Vagina (tissue), 2 donors: ENCODE data around the gene IL24. TPM values are rescaled to one million over a fixed set of nuclear protein-coding genes. Genes with fewer than 3 reads are reported as not detected.

Experiments
- DNase-seq, 2 donors: peaks; one replicate each; pipeline ENCODE4 v3.0.0-alpha.2; 2017; ENCODE audit errors: extremely low spot score in 2 of 2
- H3K27ac ChIP-seq: fragments of 200-600 bp; sonication (generic); one replicate; pipeline ENCODE4 v1.5.1; 2019
- H3K27me3 ChIP-seq: fragments of 200-600 bp; sonication (generic); one replicate; pipeline ENCODE4 v1.5.1; 2019
- H3K36me3 ChIP-seq, 2 donors: fragments of 200-600 bp; sonication (generic); one replicate each; pipeline ENCODE4 v1.5.1; 2017 to 2019
- H3K4me1 ChIP-seq: fragments of 200-600 bp; sonication (generic); one replicate; pipeline ENCODE4 v1.5.1; 2019
- H3K4me3 ChIP-seq, 2 donors: fragments of 200-600 bp; sonication (generic); 1 replicate in 1 of 2; 2 replicates in 1 of 2; pipeline ENCODE4 v1.5.1; 2016 to 2019
- H3K9me3 ChIP-seq: fragments of 200-600 bp; sonication (generic); one replicate; pipeline ENCODE4 v1.5.1; 2019
- POLR2A ChIP-seq, 2 donors: fragments of 450-650 bp; IDR thresholded peaks; one replicate each; pipeline ENCODE4 v1.6.1; 2017; ENCODE audit warnings: antibody characterized with exemption in 2 of 2, mild to moderate bottlenecking in 2 of 2, moderate library complexity in 2 of 2
- POLR2AphosphoS5 ChIP-seq, 2 donors: sonication (generic); formaldehyde crosslinking; IDR thresholded peaks; one replicate each; pipeline ENCODE4 v1.9.0; 2017; ENCODE audit warnings: antibody characterized with exemption in 2 of 2, mild to moderate bottlenecking in 2 of 2, low read depth in 1 of 2; ENCODE audit not compliant: insufficient read depth in 1 of 2
- intact Hi-C: fragments of 100-400 bp; cut with DNase I; formaldehyde crosslinking; loops from one replicate; pipeline ENCODE4 v1.15.1; 2023
- total RNA-seq: library from RNA; depleted of rRNA; stranded (reverse); fragments of >200 nt; gene quantifications from one replicate; pipeline ENCODE4 v1.2.3, GENCODE V29; 2016
- TF ChIP-seq, protein P1 (sequence below), 3 experiments: fragments of 450-650 bp in 2 of 3; fragments of 200-600 bp in 1 of 3; sonication (generic) in 1 of 3; IDR thresholded peaks; one replicate each; pipeline ENCODE4 v1.5.1; 2017 to 2019; ENCODE audit warnings: antibody characterized with exemption in 3 of 3, mild to moderate bottlenecking in 2 of 3, moderate library complexity in 2 of 3

Gene IL24
- total RNA-seq, 1 donor from 2014 or later, result 1.5 TPM

DNA sequence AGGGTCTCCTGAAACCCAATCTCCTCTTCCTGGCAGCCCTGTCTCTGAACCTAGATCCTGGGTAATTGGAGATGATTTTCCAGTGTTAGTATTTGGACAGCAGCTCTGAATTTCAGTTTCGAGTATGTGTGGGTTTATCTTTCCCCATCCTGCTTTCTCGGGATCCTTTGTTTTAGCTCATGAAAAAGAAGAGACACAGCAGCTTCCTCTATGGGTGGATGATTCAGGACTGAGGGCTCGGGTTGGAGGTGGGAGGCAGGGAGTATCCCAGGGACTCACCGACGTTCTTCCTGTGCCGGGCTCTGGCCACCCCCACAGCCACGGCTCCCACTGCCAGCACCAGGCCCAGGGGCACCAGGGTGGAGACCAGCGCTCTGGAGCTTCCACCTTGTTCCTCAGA, 34.9 kb downstream of the IL24 start:
- Histone ChIP-seq H3K4me3 (no peak overlapping the region), H3K36me3 (no peaks in the 10 kb centered on the region), H3K4me1 (no peaks in the 10 kb centered on the region), H3K9me3 (no peaks in the 10 kb centered on the region), H3K27me3 (no peaks in the 10 kb centered on the region), H3K27ac (no peak overlapping the region)
- no peak for DNase-seq
- intact Hi-C loops, result no loop called here
- TF ChIP-seq POLR2A (IDR thresholded peaks at IDR 0.05), result no peak
- no peak for TF ChIP-seq POLR2AphosphoS5 (IDR thresholded peaks at IDR 0.05; ENCODE audit: insufficient read depth in 1 of 2, low read depth in 1 of 2)
- TF ChIP-seq, protein P1, sequence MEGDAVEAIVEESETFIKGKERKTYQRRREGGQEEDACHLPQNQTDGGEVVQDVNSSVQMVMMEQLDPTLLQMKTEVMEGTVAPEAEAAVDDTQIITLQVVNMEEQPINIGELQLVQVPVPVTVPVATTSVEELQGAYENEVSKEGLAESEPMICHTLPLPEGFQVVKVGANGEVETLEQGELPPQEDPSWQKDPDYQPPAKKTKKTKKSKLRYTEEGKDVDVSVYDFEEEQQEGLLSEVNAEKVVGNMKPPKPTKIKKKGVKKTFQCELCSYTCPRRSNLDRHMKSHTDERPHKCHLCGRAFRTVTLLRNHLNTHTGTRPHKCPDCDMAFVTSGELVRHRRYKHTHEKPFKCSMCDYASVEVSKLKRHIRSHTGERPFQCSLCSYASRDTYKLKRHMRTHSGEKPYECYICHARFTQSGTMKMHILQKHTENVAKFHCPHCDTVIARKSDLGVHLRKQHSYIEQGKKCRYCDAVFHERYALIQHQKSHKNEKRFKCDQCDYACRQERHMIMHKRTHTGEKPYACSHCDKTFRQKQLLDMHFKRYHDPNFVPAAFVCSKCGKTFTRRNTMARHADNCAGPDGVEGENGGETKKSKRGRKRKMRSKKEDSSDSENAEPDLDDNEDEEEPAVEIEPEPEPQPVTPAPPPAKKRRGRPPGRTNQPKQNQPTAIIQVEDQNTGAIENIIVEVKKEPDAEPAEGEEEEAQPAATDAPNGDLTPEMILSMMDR (IDR thresholded peaks at IDR 0.05), result no peak

DNA sequence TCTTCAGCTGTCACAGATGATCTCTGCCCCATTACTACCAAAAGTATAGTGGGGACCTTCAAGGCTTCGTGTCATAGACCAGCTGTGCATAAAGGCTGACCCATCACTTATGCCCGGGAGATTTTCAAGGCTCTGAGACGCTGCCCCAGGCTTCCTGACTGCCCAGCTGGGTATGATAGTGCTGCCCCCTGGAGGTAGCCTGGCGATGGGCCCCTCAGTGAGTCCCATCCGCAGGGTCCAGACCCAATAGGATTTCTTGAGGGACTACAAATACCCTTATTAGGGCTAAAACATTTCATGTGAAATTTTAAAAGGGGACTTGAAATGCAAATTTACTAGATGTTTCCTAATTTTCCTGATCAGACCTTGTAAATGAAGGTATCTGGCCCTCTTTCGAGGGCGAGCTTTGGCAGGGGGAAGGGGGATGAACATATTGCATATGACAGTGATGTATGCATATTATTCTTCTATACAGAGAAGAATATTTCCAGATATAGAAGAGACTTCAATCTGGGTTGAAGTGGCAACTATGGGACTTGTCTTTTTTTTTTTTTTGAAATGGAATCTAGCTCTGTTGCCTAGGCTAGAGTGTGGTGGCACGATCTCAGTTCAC, 36.2 kb downstream of the IL24 start:
- TF ChIP-seq, protein P1 (IDR thresholded peaks at IDR 0.05), result peak in 1 of 3 experiments; percentile 7
- TF ChIP-seq POLR2AphosphoS5 (IDR thresholded peaks at IDR 0.05; ENCODE audit: insufficient read depth in 1 of 2, low read depth in 1 of 2), result no peak
- H3K4me1 ChIP-seq, result no peaks in the 10 kb centered on the region
- H3K36me3 ChIP-seq, result no peaks in the 10 kb centered on the region
- H3K27ac ChIP-seq, result no peak overlapping the region
- no peaks in the 10 kb centered on the region for H3K27me3 ChIP-seq
- H3K9me3 ChIP-seq, result no peaks in the 10 kb centered on the region
- intact Hi-C loops, result no loop called here
- no peak for DNase-seq
- no peak overlapping the region for H3K4me3 ChIP-seq

DNA sequence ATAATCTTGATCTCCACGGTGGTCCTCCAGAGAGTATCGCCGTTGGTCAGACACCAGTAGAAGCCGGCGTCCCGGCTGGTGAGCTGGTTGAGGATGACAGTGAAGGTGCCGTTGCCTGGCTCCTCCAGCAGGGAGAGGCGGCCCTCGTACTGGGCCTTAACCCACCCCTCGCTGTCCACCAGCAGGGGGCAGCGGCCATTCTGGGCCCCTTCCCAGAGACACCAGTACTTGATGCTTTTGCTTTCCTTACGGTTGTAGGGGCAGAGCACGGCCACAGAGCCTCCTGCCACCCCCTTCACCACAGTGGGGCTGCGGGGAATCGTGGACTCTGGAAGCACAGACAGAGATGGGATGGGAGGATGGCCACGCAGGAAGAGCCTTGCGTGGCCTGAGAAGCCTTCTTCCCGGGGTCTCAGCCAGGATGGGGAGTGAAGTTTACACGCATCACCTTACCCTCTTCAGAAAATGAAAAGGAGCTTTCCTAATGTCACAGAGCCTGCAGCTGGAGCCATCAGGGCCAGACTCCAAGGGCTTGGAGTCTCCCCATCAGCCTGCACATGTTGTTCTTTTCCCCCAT, 38.3 kb downstream of the IL24 start:
- intact Hi-C loops, result no loop called here
- DNase-seq, result no peak

DNA sequence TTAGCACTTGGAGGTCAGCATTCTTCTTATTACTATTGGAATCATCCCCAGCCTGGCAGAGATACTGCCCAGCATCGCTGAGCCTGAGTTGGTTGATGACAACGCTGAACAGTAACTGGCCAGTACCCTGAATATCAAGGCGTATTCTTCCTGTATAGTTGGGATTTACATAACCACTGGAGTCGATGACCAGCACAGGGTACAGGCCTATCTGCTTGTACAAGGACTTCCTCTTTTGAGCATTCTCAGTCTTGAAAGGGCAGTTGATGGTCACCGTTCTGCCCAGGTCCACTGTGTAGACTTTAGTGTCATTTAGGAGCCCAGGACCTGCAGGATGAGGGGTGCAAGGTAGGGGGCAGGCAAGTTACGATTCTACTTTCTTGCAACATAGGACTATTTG, 40.2 kb downstream of the IL24 start:
- intact Hi-C loops, result no loop called here
- Histone ChIP-seq H3K4me1 (no peaks in the 10 kb centered on the region), H3K9me3 (no peaks in the 10 kb centered on the region), H3K27ac (no peak overlapping the region), H3K4me3 (no peak overlapping the region), H3K36me3 (no peaks in the 10 kb centered on the region), H3K27me3 (no peaks in the 10 kb centered on the region)
- TF ChIP-seq POLR2A (IDR thresholded peaks at IDR 0.05) (no peak), POLR2AphosphoS5 (IDR thresholded peaks at IDR 0.05; ENCODE audit: insufficient read depth in 1 of 2, low read depth in 1 of 2) (no peak)
- TF ChIP-seq, protein P1 (IDR thresholded peaks at IDR 0.05), result no peak
- DNase-seq, result no peak

More for the DNA sequence above, 38.3 kb downstream of the IL24 start:
- TF ChIP-seq POLR2A (IDR thresholded peaks at IDR 0.05), result no peak
- TF ChIP-seq, protein P1 (IDR thresholded peaks at IDR 0.05), result peak in 1 of 3 experiments; percentile 21
- no peak overlapping the region for H3K27ac ChIP-seq
- no peak overlapping the region for H3K4me3 ChIP-seq
- H3K9me3 ChIP-seq, result no peaks in the 10 kb centered on the region
- no peaks in the 10 kb centered on the region for H3K36me3 ChIP-seq
- H3K4me1 ChIP-seq, result no peaks in the 10 kb centered on the region
- no peaks in the 10 kb centered on the region for H3K27me3 ChIP-seq

DNA sequence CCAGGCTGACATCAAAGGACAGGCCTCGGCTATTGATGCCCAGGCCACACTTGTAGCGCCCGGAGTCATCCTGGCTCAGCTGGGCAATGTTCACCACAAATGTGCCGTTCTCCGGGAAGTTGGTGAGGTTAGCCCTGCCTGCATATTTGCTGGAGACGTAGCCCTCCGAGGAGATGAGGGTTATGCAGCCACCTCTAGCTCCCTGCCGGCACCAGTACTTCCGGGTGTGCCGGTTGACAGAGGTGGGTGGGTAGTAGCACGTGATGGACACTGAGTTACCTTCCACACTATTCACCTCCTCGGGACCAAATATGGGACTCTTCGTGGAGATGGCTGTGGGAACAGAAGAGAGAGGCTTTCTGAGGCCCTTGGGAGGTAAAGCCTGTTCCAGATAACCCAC, 41.9 kb downstream of the IL24 start:
- no peaks in the 10 kb centered on the region for H3K36me3 ChIP-seq
- no peak overlapping the region for H3K4me3 ChIP-seq
- no peaks in the 10 kb centered on the region for H3K27me3 ChIP-seq
- intact Hi-C loops, result no loop called here
- no peak for DNase-seq
- no peaks in the 10 kb centered on the region for H3K4me1 ChIP-seq
- H3K27ac ChIP-seq, result no peak overlapping the region
- no peaks in the 10 kb centered on the region for H3K9me3 ChIP-seq
- TF ChIP-seq POLR2A (IDR thresholded peaks at IDR 0.05), result no peak
- no peak for TF ChIP-seq POLR2AphosphoS5 (IDR thresholded peaks at IDR 0.05; ENCODE audit: insufficient read depth in 1 of 2, low read depth in 1 of 2)
- TF ChIP-seq, protein P1 (IDR thresholded peaks at IDR 0.05), result no peak
